AG09319 (cell line): ENCODE results near the gene XCL1.
"Not testable (repeated sequence)": the region's sequence is repeated elsewhere in the genome, so short reads cannot be mapped to it uniquely, and the experiment has no call there.

Source experiments
- DNase-seq: peaks from one replicate; pipeline ENCODE4 v3.0.0-alpha.2; 2010; ENCODE audit warnings: low read depth; ENCODE audit errors: extremely low read depth
- TF ChIP-seq, protein P1 (sequence below): IDR thresholded peaks from 2 replicates; pipeline ENCODE4 v1.5.1; 2011; ENCODE audit warnings: low read depth, mild to moderate bottlenecking, inconsistent platforms, low read length, moderate library complexity

The XCL1 gene

DNA sequence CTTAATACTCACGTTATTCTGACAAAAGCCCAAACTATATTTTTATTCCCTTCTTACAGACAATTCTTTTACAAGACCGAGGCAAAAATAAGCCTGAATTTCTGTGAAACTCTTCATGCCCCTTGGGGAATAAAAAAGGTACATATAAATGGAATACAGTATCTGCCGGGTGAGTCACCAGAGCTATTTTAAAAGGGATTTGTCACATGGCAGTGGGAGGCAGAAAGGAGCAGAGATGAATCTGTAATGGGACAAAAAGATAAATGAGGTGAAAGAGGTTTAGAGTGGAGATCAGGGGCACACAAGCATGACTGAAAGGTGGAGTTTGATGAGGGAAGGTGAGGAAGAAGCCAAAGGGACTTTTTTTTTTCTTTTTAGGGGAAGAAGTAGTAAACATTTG is 8.8 kb downstream of the XCL1 start:
- no peak for DNase-seq
- TF ChIP-seq, protein P1, sequence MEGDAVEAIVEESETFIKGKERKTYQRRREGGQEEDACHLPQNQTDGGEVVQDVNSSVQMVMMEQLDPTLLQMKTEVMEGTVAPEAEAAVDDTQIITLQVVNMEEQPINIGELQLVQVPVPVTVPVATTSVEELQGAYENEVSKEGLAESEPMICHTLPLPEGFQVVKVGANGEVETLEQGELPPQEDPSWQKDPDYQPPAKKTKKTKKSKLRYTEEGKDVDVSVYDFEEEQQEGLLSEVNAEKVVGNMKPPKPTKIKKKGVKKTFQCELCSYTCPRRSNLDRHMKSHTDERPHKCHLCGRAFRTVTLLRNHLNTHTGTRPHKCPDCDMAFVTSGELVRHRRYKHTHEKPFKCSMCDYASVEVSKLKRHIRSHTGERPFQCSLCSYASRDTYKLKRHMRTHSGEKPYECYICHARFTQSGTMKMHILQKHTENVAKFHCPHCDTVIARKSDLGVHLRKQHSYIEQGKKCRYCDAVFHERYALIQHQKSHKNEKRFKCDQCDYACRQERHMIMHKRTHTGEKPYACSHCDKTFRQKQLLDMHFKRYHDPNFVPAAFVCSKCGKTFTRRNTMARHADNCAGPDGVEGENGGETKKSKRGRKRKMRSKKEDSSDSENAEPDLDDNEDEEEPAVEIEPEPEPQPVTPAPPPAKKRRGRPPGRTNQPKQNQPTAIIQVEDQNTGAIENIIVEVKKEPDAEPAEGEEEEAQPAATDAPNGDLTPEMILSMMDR = no peak

DNA sequence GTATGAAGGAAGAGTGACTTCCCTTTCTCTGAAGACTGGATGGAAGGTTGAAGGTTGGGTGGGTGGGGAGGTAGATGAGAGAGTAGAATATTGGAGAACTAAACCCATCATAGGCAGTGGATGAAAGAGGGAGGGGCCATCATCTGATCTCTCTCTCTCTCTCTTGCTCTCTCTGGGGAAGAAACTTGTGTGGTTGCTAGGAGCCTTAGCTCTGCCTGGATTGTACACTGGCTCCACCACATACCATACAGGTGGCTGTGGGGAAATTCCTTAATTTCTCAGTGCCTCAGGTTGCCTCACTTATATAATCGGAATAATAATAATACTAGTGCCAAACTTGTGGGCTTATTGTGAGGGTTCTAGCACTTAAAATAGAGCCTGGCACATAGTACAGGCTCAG is 9.5 kb downstream of the XCL1 start:
- TF ChIP-seq, protein P1 = no peak
- no peak for DNase-seq

DNA sequence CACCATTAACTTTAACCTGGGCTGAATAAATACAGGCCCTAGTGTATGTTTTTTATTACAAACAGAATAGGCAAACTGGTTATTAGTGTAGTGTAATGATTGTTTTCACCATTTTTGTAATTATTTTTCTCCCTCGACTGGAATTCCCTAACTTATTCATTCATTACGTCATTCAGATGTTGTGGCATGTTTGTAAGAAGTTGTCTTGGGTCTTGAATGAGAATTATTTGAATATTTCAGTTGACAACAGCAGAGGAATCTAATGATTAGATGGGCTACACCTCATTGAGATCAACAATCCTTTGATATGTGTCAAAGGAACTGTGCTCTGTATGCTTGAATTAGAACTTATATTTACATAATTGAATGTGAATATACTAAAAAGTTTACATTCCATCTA is 12.8 kb downstream of the XCL1 start:
- no peak for DNase-seq
- TF ChIP-seq, protein P1 = no peak

DNA sequence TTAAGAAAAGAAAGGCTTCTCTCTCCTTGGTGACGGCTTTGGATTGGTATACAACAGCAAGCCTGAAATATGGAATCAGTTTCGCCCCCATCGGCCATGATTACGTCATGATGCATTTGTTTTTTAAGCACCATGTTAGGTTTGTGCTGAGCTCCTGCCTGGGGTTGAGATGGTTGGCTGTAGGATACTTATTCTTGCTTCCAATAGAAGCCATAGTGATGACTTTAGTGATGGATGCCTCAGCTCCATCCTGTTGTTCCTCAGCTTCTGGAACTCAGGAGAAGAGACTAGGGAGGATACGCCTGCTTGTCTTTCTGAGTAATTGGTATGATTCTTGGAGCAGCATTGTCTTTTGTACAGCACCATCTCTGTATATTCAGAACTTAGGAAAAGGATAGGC is 14.7 kb downstream of the XCL1 start:
- TF ChIP-seq, protein P1 = no peak
- no peak for DNase-seq

DNA sequence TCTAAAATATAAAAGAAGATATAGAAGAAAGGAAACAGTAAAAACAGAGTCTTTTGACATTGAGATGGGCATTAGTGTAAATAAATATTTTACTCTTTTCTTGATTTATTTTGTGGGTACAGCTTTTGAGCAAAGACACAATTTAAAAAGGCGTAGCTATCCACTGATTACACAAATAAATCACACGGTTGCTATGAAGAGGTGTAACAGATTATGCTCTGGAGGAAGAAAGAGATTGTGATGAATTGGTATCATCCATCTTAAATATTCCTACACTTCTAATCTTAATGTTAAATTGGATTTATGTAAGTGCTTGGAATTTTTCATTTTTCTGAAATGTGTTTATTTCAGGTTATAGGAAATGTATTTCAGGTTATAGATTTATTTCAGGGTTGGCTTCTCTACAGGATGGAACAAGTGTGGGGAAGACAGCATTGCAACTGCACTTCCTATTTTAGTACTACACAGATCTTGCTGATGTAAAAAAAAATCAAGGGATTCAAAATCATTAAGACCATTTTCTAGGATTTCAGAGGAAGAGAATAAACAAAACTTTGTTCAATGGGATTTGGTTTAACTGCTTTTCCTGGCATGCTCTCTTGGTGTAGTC is 15.3 kb downstream of the XCL1 start:
- TF ChIP-seq, protein P1 = no peak
- DNase-seq = no peak

DNA sequence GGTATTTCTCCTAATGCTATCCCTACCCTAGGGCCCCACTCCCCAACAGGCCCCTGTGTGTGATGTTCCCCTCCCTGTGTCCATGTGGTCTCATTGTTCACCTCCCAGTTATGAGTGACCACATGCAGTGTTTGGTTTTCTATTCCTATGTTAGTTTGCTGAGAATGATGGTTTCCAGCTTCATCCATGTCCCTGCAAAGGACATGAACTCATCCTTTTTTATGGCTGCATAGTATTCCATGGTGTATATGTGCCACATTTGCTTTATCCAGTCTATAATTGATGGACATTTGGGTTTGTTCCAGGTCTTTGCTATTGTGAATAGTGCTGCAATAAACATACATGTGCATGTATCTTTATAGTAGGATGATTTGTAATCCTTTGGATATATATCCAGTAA is 19.0 kb downstream of the XCL1 start:
- not testable (repeated sequence) for DNase-seq

DNA sequence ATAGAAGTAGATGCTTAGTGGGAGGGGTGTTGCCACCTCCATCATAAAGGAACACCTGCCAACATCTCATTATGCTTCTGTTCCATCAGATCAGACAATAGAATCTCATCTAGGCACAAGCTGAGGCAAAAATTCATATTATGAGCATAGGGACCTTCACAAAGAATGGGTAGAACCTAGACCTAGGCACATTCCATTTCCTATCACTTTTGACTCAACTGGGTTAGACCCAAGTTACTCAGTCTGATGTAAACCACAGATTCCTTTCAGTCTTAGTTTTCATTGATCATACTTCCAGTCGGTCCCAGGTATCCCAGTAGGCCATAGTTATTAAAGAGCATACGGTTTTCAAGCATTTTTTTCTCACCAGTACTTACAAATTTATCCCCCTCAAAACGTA is 21.7 kb downstream of the XCL1 start:
- TF ChIP-seq, protein P1 = no peak
- DNase-seq = no peak

DNA sequence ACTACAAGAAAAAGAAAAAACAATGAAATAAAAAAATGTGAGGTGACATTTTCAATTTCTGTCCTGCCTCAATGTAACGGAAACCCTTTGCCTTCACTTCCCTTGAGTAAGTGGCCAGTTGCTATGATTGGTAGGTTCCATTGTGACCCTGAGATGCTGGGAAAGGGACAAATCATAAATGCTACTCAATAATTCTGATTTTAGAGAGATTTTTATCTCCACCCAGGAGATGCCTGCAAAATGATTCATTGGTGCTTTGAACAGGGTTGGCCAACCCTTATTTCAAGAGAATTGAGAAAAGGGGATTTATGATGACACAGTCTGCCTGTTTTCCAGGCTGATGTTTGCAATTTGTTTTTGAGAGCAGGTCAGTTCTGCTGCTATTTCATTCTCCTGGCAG is 22.5 kb downstream of the XCL1 start:
- TF ChIP-seq, protein P1 = no peak
- no peak for DNase-seq
